ENCODE results near the gene GRIK1. TPM values are rescaled to one million over a fixed set of nuclear protein-coding genes. Genes with fewer than 3 reads are reported as not detected.

Gene GRIK1
- total RNA-seq, 2 donors from 2014 or later = 0.14 to 0.19 TPM

- DNase-seq (ENCODE audit: low spot score) = no peak
- intact Hi-C loops (cut with DNase I) = no loop called here
These were observed 11.3 kb downstream of the GRIK1 start for GRCh38 chr21:29928537-29928936.

- DNase-seq (ENCODE audit: low spot score) = no peak
- intact Hi-C loops (cut with DNase I) = no loop called here
These were observed 18.9 kb downstream of the GRIK1 start for GRCh38 chr21:29920938-29921337.

GRCh38 chr21:29914326-29914725 is 25.5 kb downstream of the GRIK1 start:
- intact Hi-C loops (cut with DNase I) = no loop called here
- no peak for DNase-seq (ENCODE audit: low spot score)

DNA sequence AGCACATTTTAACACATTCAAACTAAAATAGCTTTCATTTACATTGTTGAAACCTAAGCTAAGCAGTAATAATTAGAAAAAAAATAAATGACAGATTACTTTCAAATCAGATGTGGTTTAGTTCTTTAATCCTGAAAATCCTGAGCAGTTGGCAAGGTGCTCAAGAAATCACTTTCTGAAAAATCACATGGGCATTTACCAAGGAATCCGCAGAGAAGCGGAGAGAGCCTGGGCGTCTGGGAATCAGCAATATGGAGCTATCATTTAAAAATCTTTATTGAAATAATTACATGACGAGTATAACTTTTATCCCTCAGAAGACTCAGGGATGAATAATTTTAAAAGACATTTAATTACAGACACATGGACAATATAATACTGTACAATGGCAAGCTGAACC is 30.2 kb downstream of the GRIK1 start:
- DNase-seq (ENCODE audit: low spot score) = no peak
- intact Hi-C loops (cut with DNase I) = no loop called here

GRCh38 chr21:29904359-29905282 is 35.2 kb downstream of the GRIK1 start:
- intact Hi-C loops (cut with DNase I) = no loop called here
- no peak for DNase-seq (ENCODE audit: low spot score)

- intact Hi-C loops (cut with DNase I) = no loop called here
These were observed 42.9 kb downstream of the GRIK1 start for GRCh38 chr21:29896884-29897283.

DNA sequence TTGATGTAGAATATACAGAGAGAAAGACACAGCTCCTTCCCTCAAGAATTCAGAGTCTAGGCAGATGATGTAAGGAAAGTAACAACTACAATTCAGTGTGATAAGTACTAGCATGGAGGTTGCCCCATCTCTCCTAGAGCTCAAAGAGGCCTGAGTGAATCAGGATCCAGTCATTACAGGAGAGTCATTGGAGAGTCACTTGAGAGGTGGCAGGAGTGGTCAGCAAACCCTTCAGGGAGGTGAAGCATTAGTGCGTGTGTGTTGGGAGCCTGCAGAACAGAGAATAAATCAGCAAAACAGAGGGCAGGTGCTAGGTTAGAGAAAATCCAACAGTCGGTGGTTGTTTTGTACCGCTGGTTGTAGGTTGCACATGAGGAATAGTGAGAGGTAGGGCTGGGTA is 46.1 kb downstream of the GRIK1 start:
- intact Hi-C loops (cut with DNase I) = no loop called here
- no peak for DNase-seq (ENCODE audit: low spot score)

More at GRCh38 chr21:29896884-29897283, 42.9 kb downstream of the GRIK1 start:
- DNase-seq (ENCODE audit: low spot score) = no peak

DNA sequence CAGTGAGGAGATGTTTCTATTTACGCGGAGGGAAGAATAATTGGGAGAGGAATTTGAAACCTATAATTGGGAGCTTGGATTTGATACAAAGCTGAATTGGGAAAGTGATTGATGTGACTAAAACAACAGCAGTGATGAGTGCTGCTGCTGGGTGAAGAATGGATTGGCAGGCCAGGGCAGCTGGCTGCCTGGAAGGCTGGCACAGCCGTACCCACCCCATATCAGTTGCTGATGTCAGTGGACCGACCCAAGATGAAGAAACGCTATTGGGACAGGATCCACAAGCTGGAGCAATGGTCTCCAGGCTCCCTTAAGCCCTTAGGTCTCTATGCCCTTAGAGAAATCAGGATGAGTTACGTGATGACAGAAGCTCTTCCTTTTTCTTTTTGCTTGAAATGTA is 47.4 kb downstream of the GRIK1 start:
- DNase-seq (ENCODE audit: low spot score) = no peak
- intact Hi-C loops (cut with DNase I) = no loop called here

DNA sequence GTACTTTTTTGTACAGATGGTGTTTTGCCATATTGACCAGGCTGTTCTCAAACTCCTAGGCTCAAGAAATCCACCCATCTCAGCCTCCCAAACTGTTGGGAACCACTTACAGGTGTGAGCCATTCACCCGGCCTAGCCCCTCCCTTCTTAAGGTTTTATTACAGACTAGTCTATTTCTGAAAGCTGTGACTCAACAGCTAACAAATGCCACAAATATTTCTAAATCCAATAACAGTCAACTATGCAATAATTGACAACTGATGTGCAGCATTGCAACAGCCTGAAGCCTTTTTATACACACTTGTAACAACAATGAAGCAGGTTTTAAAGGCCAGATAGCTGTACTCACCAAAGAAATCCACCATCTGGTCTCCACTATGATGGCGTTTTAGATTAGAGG is 51.4 kb downstream of the GRIK1 start:
- intact Hi-C loops (cut with DNase I) = no loop called here
- DNase-seq (ENCODE audit: low spot score) = no peak

DNA sequence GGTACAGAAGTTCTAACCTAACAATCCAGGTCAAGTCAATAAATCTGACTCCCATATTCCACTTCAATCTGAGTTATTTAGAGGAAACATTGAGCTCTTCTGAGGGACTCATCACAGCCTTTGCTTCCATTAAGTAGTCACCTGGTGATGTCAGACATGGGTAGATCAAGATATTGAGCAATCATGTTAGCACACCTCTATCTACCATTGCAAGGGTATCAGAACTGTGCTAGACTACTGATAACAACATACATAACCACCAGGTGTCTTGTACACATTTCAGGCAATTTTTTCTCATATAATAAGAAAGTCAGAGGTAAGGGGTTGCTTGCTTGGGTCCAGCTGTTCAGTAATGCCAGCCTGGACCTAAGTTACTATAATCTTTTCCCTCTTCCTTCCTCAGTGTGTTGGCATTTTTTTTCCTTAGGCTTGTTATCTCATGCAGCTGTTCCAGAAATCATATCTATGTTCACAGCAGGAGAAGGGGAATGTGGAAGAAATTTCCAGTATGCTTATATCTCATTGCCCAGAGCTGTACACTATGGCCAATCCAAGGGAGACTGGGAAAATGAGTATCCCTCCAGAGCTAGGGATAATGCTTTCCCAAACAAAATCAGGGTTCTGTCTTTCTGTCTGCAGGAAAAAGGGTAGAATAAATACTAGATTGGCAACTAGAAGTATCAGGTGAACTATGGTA is 52.3 kb downstream of the GRIK1 start:
- intact Hi-C loops (cut with DNase I) = no loop called here
- DNase-seq (ENCODE audit: low spot score) = no peak

- intact Hi-C loops (cut with DNase I) = no loop called here
- no peak for DNase-seq (ENCODE audit: low spot score)
These were observed 54.3 kb downstream of the GRIK1 start for GRCh38 chr21:29885491-29885890.

DNA sequence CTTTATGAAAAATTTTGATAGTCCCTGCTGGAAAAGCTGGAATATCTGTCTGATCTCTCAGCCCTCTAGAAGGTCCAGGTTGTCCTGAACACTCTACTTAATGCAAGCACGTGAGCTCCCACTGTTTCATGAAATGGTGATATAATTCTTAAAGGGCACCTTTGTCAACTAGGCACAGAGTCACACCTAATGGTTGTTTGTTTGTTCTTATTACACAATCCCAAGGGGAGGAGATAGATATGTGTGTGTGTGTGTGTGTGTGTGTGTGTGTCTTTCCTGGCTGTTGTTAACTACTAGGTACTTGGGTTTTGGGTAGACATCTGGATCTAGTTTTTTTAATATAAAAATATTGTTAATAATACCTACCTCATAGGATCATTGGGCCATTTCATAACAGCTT is 63.9 kb downstream of the GRIK1 start:
- intact Hi-C loops (cut with DNase I) = loop anchor here in 1 of 2 donors (5.0 kb wide), 1 partner anchor 1446 kb away; no protein-coding TSS in a partner anchor
- no peak for DNase-seq (ENCODE audit: low spot score)

DNA sequence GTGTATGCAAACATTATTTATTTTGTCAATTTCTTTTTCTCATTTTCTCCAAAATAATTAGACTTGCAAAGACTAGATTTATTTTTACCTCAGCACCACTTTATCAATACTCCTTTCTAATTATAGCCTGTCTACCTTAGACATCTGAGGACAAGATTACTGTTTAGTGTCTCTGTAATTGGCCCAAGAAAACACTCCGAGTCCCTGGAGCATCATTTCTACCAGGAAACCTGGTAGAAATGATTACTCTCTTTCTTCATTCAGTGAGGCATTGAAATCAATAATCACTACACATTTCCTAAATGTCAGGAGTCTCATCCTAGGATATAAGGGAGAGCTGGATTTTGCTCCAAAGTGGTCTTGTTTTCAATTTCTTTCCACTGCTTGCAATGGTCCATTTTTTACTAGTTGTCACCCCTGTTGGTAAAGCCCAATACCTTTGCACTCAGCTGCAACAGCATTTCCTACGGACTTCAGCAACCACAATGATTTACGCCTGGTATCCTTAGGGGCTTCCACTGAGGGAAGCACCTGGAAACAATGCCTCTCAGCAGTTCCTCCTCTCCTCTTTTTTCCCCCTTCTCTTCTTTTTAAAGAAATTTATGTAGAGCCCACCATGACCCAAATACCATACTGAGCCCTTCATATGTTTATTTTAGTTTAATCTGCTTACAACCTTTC is 64.6 kb downstream of the GRIK1 start:
- intact Hi-C loops (cut with DNase I) = loop anchor here in 1 of 2 donors (5.0 kb wide), 1 partner anchor 1447 kb away; no protein-coding TSS in a partner anchor
- DNase-seq (ENCODE audit: low spot score) = no peak

- no peak for DNase-seq (ENCODE audit: low spot score)
- intact Hi-C loops (cut with DNase I) = no loop called here
These were observed 65.9 kb downstream of the GRIK1 start for GRCh38 chr21:29873908-29874307.

DNA sequence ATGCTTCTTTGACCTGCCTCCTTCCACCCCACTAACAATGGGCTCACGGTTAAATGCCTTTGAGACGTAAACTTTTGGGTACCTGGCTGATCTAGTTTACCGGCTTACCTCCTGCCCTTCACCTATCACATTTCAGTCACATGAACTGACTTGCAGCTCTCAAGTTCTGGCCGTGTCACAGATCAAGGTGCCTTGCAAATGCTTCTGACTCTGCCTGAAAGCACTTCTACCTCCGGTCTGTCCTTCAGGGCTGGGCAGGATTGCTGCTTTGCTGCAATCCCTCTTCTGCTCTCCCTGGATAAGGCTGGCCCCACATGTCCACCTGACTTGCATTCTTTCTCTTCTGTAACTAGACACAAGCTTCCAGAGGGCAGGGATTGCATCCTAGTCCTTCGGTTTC is 69.0 kb downstream of the GRIK1 start:
- intact Hi-C loops (cut with DNase I) = no loop called here
- DNase-seq (ENCODE audit: low spot score) = no peak

- no peak for DNase-seq (ENCODE audit: low spot score)
- intact Hi-C loops (cut with DNase I) = no loop called here
These were observed 72.0 kb downstream of the GRIK1 start for GRCh38 chr21:29867796-29868195.

DNA sequence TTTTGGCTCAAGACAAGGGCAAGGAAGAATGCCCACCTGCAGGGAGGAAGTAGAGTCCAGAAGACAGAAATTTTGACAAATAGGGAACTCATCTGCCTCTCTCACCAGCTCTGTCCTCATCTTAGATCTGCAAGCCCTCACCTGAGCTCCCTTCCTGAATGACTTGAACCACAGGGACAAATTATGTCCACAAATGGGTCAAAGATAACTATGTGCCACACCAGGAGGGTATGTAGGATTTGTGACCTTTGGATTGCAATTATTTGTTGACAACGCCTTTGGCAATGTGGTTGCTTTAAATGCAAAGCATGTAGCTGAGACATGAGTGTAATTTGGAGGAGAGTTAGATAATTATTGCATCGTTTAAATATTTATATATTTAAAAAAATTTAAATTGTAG is 79.5 kb downstream of the GRIK1 start:
- DNase-seq (ENCODE audit: low spot score) = no peak
- intact Hi-C loops (cut with DNase I) = no loop called here

DNA sequence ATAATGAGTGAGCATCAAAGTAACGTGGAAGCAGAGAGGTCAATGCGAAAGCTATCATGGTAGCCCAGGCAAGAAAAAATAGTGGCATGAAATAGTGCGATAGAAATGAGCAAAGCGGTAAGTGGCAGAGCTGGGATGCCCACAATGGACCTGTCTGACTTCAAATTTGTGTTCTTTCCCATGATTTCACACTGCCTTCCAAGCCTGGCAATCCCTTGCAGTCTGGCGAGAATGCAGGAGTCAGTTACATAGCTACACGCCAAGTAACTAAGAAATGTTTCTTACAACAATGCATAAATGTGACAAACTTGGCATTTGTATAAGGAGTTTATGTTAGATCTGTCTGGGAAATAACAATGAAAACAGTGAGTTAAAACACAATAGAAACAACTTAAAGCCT is 82.6 kb downstream of the GRIK1 start:
- intact Hi-C loops (cut with DNase I) = no loop called here

GRCh38 chr21:29854795-29855194 is 85.0 kb downstream of the GRIK1 start:
- DNase-seq (ENCODE audit: low spot score) = no peak
- intact Hi-C loops (cut with DNase I) = no loop called here

More for the DNA sequence above, 82.6 kb downstream of the GRIK1 start:
- no peak for DNase-seq (ENCODE audit: low spot score)

DNA sequence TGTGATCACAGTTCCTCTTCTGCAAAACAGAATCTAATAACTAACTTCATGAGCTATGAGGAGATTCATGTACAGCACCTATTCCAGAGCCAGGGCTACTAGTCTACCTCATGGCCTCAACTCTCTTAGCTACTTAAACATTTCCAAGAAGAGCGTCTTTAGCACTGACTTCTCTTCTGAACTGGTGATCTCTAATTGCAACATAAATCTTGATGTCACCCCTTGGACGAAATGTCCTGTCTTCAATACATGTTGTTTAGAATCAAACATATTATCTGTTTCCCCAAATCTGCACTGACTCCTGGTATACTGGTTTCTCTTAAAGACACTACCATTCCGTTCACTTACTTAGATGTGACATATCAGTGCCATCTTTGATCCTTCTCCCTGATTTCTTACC is 88.2 kb downstream of the GRIK1 start:
- intact Hi-C loops (cut with DNase I) = no loop called here
- DNase-seq (ENCODE audit: low spot score) = no peak
